GM18499 (cell line): ENCODE results near the gene NCKAP1.
A peak's percentile ranks its signal among the peaks of the same experiment; 100 is the strongest.

Experiments
- ATAC-seq: cut with Tn5 transposase; IDR thresholded peaks from one replicate; pipeline ENCODE4 v1.9.1; 2021; ENCODE audit warnings: moderate number of reproducible peaks; ENCODE audit not compliant: insufficient read depth, unreplicated experiment

The NCKAP1 gene

GRCh38 chr2:182954789-182955188 lies 83.5 kb downstream of the NCKAP1 start:
- no peak for ATAC-seq

- no peak for ATAC-seq
Measured at GRCh38 chr2:182952741-182953450, 85.4 kb downstream of the NCKAP1 start.

GRCh38 chr2:182951948-182952663 lies 86.2 kb downstream of the NCKAP1 start:
- no peak for ATAC-seq

GRCh38 chr2:182950546-182950945 lies 87.7 kb downstream of the NCKAP1 start:
- ATAC-seq = no peak

- ATAC-seq = no peak
Measured at GRCh38 chr2:182949572-182950189, 88.6 kb downstream of the NCKAP1 start.

- no peak for ATAC-seq
Measured at GRCh38 chr2:182949052-182949451, 89.2 kb downstream of the NCKAP1 start.

- ATAC-seq = no peak
Measured at GRCh38 chr2:182946958-182947369, 91.3 kb downstream of the NCKAP1 start.

- no peak for ATAC-seq
Measured at GRCh38 chr2:182943339-182943738, 94.9 kb downstream of the NCKAP1 start.

GRCh38 chr2:182942756-182943155 lies 95.5 kb downstream of the NCKAP1 start:
- ATAC-seq = no peak

GRCh38 chr2:182941919-182942318 lies 96.3 kb downstream of the NCKAP1 start:
- no peak for ATAC-seq

- ATAC-seq = no peak
Measured at GRCh38 chr2:182941121-182941722, 97.0 kb downstream of the NCKAP1 start.

GRCh38 chr2:182937870-182938269 lies 100.4 kb downstream of the NCKAP1 start:
- ATAC-seq = no peak

GRCh38 chr2:182933629-182934028 lies 104.6 kb downstream of the NCKAP1 start:
- no peak for ATAC-seq

GRCh38 chr2:182929972-182930371 lies 108.3 kb downstream of the NCKAP1 start:
- ATAC-seq = no peak

GRCh38 chr2:182924306-182924705 lies 114.0 kb downstream of the NCKAP1 start:
- ATAC-seq = no peak

GRCh38 chr2:182921234-182921633 lies 117.0 kb downstream of the NCKAP1 start:
- peak; percentile 38 for ATAC-seq

- peak; percentile 58 for ATAC-seq
Measured at GRCh38 chr2:182920631-182921056, 117.6 kb downstream of the NCKAP1 start.

GRCh38 chr2:182920089-182920488 lies 118.2 kb downstream of the NCKAP1 start:
- ATAC-seq = no peak

GRCh38 chr2:182918961-182919652 lies 119.2 kb downstream of the NCKAP1 start:
- no peak for ATAC-seq

- no peak for ATAC-seq
Measured at GRCh38 chr2:182917924-182918323, 120.3 kb downstream of the NCKAP1 start.
